Ovary (tissue), 3 donors: ENCODE results near the gene SORCS2.

Source experiments
- CTCF ChIP-seq, 3 donors: fragments of 450-650 bp in 2 of 3; fragments of 200-600 bp in 1 of 3; IDR thresholded peaks; one replicate each; pipeline versions ENCODE4 v1.5.1 to v1.8.0; 2016 to 2022; ENCODE audit warnings: antibody characterized with exemption in 3 of 3, mild to moderate bottlenecking in 1 of 3
- POLR2A ChIP-seq: fragments of 450-650 bp; IDR thresholded peaks from one replicate; pipeline ENCODE4 v1.6.1; 2017; ENCODE audit warnings: antibody characterized with exemption, mild to moderate bottlenecking, moderate library complexity
- donor health status: DM: no; HTN: no; CAD: no.

GRCh38 chr4:7475207-7475606, 282.9 kb downstream of the SORCS2 start:
- TF ChIP-seq CTCF (IDR thresholded peaks at IDR 0.05) (no peak), POLR2A (no peak)
